GM19351 (cell line): ENCODE measurements around the gene PTTG1IP.

Experiments used
- ATAC-seq: cut with Tn5 transposase; IDR thresholded peaks from one replicate; pipeline ENCODE4 v1.9.1; 2021; ENCODE audit warnings: mild to moderate bottlenecking, moderate library complexity; ENCODE audit not compliant: unreplicated experiment

The PTTG1IP gene

DNA sequence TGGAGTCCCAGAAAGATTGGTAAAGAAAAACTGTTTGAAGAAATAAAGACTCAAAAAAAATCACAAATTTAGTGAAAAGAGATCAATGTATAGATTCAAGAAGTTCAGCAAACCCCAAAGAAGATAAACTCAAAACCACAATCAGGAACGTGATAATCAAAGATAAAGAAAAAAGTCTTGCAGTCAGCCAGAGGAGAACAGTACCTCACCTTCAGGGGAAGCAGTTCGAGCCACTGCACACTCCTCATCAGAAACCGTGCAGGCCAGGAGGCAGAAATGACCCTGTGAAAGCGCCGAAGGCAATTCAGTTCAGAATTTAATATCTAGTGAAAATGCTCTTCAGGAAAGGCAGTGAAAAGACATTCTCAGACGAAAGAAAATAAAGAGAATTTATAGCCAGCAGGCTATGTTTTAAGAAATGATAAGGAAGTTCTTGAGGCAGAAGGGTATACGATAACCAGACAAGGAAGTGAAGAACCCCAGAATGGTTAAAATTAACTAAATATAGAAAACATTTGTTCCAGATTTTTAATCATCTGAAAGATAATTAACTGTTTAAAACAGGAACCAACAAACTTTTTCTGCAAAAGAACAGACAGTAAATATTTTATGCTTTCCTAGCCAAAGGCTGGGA, 42.1 kb downstream of the PTTG1IP start:
- no peak for ATAC-seq

DNA sequence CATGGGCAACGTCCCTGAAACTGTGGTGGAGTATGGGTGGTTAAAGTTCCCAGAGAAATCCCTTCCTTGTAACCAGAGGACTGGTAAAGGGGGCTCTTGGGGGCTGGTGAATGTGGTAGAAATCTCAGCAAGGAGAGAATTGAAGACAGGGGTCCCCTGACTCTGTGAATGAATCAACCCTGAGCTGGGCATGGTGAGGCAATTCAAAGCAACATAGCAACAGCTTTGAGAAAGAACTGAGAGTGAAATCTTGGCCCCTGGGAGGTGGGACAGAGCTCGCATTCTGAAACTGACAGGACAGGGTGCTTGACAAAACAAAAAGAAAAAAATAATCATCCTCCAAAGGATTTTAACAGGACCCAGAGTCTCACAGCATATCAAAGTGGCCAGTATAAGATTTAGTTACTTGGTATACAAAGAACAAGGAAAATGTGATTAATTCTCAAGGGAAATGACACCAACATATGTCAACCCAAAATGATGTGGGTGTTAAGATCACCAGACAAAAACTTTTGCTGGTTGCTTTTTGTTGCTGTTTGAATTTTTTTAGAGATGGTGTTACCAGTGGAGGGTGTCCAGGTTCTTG, 43.9 kb downstream of the PTTG1IP start:
- ATAC-seq = no peak

DNA sequence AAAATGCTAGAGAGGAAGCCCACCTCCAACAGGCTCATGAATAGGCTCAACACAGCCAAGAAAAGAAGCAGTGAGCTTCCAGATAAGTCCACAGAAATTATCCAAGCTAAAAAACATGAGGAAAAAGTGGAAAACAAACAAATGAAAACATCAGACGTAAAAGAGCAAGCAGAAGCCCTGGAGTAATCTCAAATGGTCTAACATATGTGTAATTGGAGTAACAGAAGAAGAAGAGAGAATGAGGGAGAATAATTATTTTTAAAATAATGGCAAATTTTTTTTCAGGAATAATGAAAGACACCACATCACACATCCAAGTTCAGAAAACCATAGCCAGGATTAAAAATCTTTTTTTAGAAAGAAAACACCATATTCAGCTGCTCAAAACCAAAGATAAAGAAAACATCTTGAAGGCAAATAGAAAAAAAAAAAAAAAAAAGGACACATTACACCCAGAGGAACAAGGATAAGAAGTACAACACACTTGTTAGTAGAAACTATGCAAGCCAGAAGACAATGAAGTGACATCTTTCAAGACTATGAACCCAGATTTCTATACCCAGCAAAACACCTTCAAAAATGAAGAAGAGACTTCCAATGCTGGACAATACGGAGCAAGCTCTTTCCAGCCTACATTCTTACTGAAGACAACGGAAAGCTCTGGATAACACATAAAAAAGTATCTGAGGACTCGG, 45.0 kb downstream of the PTTG1IP start:
- ATAC-seq = no peak

DNA sequence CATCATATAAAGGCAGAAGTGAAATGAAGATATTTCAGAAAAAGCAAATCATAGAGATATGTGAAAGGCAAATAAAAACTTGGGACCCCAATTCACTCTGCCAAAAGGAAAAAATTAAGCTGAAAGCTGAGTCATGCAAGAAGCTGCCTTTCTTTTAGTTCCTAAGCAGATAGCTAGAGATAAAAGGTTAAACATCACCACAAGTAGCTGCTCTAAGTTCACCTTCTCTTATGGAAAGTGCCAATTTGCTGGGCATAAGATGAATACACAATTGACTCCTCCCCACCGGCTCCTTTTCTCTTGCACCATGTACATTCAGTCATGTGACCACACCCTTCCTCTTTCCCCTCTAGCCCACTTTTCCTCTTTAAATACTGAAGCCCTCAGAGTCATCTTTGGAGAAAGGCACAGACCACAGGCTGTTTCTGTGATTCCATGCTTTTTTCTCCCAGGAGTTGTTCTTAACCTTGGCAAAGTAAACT, 50.3 kb downstream of the PTTG1IP start:
- ATAC-seq = no peak

DNA sequence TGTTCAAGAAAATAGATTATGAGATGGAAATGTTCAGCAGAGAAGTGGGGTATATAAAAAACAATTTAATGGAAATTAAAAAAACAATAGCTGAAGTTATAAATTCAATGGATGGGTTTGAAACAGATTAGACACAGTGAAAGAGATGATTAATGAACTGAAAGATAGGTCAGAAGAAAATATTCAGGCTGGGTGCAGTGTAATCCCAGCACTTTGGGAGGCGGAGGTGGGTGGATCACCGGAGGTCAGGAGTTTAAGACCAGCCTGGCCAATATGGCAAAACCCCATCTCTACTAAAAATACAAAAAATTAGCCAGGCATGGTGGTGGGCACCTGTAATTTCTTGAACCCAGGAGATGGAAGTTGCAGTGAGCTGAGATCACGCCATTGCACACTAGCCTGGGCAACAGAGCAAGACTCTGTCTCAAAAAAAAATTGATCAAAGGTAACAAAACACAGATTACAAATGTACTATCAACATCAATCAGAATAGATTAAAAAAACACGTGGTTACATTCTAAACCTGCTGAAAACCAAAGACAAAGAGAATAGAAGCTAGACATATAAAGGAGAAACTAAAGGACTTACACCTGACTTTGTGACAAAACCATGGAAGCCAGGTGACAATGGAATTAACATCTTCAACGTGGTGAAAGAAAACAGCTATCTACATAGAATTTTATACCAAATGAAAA, 50.9 kb downstream of the PTTG1IP start:
- ATAC-seq = no peak

DNA sequence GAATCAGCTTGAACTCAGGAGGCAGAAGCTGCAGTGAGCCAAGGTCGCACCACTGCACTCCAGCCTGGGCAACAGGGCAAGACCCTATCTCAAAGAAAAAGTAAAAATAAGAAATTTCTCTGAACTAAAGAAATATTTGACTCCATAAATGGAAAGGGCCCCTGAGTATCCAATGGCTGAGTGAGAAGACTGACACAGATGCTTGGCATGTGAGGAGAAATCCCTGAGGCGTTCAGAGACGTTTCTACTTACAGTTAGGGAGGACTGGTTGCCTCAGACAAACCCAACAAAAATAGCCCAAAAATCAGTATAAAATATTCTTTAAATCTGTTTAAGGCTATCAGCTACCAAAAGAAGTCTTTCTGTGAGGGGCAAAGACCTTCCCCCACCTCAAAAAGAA, 52.6 kb downstream of the PTTG1IP start:
- no peak for ATAC-seq

DNA sequence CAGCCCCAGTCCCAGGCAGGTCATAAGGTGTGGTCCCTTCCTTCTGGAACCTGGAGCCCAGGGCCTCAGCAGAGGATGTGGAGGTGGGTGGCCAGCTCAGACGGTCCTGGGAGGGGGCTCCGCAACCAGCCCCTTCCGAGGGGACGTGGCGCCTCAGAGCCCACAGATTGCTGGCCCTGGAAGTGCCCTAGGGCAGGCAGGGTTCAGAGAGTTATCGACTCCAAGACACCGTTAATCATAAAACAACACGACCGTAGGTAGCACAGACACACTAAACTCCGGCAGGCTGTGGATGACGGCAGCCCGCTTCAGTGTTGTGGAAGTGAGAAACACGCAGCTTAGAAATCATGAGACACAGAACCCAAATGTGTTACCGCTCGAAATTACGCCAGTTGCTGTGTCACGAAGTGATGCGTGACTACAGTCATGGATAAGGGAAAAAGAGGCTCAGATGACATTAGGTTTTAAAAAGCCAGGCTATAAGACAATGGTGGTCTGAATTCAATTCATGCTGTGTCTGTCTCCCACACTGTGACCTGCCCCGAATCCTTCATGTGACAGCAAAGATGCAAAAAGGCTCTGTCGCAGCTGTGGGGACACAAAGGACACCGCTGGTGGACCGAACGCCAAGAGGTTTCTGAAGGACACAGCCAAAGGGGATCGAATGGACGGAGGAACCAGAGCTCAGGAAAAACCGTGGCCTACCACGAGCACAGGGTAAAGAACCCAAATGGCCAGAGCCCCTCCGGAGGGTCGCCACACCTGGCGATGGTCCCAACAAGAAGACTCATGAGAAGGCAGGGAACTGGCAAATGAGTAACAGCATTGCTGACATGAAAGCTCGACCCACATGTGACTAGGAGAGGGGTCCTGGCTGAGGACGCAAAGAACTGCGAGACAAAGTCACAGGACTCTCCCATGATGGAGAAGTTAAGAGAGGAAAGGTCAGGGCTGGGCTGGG, 53.9 kb downstream of the PTTG1IP start:
- no peak for ATAC-seq

DNA sequence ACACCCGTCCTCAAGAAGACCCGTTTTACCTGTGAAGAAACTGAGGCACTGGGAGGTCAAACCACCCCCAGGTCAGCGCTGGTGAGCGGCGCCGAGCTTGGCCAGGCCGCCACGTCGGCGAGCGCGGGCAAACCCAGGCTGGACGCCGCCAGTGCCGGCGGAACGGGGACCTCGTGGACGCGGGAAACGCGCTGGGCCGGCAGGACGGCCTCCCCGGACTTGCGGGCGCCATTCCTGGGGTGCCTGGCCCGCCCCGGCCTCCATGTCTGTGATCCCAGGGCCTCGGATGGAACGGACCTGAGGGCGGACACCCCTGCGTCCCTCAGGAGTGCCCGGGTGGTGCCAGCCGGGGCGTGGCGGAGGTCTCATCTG, 54.9 kb downstream of the PTTG1IP start:
- ATAC-seq = no peak

DNA sequence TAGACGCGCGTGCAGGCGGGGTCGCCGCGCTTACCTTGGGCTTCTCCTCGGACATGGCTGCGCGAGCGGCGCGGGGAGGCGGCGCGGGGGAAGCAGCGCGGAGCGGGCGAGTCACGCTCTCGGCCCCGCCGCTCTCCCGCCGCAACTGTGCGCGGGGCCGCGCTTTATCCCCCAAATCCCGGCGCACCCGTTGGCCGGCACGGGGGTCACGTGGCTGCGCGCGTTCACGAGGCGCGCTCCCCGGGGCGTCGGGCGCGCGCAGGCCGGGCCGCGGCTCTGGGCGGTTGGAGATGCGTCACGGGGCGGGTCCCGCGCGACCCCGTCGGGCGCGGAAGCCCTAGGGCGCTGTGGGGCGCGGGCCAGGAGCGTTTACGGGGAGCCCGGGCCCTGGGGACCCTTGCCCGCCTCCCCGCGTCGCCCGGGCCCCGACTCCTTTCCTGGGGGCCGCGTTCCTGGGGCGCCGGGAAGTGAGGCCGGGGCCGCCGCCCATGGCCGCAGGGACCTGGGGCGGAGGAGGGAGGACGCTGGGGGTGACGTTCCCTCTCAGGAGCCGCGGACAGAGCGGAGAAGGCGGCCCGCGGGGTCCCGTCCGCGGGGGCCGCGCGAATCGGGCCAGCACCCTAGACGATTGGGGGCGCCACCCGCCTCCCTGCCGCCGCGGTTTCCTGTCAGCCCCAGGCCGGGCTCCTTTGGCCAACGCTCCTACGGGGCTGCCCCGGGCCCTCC, 55.4 kb downstream of the PTTG1IP start, which contains the start of gene SUMO3:
Gene SUMO3, minus strand, starts transcription at position 149 of the 726 bp plus-strand sequence. Its CDS starts 94 bp downstream, at position 55.
- ATAC-seq = peak; percentile 61

DNA sequence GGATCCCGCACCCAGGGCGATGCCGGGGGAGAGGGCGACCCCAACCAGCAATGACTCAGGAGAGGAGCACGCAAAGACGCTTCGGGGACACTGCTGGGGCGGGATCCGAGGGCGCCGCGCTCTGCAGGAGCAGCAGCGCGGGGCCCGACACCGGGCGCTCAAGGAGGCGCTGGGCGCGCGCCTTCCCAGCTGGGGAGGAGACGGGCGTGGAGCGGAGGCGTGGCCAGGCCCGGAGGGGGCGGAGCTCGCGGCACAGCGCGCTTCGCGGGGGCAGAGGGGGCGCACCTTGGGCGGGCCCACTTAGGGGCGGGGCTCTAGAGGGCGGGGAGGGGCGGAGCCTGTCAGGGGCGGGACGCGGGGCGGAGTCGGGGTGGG, 56.0 kb downstream of the PTTG1IP start:
- peak; percentile 69 for ATAC-seq

DNA sequence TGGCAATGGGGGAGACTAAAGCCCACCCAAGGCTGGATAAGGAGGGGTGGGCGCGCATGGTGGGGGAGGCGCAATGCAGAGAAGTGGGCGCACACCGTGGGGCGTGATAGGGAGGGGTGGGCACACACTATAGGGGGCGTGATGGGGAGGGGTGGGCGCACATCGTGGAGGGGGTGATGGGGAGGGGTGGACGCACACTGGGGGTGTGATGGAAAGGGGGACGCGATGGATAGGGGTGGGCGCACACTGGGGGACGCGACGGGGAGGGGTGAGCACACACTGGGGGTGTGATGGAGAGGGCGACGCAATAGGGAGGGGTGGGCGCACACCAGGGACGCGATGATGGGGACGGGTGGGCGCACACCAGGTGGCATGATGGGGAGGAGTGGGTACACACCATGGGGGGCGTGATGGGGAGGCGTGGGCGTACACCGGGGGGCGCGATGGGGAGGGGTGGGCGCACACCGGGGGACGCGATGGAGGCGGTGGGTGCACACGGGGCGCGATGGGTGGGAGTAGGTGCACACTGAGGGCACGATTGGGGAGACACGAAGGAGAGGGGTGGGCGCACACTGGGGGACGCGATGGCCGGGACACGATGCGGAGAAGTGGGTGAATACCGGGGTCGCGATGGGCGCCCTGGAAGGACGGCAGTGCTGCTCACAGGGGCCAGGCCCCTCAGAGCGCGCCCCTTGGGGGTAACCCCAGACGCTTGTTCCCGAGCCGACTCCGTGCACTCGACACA, 56.6 kb downstream of the PTTG1IP start:
- peak; percentile 15 for ATAC-seq

DNA sequence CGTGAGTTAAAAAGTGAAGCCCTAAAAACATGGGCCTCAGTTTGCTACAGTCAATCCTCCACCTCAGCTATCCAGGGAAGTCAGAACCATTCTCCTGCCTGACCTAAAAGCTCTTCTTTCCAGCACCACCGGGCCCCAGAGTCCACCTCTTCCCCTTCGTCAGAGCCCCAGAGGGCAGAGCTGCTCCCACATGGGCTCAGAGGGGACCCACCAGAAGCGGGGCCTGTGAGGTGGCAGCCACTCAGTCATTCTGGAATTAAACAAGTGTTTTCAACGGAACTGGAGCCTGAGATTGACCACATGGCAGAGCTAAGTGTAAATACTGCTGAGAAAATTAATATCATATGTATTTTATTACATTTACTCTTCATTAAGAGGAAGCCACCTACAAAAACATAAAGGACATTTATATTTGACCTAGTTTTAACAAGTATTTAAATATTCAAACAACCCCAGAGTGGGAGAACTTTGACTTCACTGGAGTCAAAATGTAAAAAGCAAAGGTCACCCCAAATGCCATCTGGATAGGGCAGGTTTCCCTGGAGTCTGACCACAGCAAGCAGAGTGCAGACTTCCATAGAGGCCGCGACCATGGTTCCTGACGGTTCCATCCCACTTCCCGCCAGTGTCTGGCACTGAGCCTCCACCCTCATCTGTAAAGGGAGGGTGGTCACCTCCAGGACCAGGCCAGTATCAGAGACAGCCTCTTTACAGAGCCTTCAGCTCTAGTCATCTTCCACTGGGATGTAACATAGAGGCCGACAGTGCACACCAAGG, 57.5 kb downstream of the PTTG1IP start:
- no peak for ATAC-seq

DNA sequence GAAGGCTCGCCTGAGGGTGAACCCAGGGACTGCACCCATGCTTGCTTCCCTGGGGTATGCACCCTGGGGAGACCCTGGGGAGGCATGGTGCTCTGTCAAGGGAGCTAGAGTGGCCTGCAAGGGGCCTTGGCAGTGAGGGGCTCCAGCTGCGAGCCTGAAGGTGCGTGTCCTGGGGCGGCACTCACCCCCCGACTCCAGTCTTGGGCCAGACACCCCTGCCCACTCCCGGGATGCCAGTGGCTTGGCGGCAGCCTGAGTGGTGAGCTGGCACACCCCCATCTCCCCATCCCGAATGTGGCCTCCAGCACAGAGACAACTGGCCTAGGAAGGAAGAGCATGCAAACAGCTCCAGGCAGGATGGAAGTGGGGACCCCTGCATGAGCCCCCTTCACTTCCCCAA, 58.3 kb downstream of the PTTG1IP start:
- no peak for ATAC-seq

DNA sequence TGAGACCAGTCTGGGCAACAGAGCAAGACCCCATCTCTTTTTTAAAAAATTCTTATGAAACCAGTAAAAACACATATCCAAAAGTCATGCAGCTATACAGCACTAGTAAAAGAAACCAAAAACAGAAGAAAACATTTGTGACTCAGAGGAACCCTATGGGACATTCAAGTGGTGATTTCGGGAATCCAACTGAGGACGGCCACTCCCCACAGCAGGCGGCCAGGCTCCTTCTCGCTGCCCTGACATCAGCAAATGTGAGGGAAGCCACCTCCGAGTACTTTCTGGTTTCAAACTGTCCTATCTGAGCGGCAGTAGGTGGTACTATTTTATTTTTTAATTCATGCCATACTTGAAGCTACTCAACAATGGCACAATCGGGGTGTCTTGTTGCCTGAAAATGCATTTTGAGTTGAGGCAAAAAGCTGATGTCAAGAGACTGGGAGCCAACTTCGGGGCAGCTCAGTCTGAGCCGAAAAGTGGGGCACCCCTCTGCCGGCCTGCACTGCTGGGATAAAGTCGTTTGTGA, 58.9 kb downstream of the PTTG1IP start:
- ATAC-seq = no peak

DNA sequence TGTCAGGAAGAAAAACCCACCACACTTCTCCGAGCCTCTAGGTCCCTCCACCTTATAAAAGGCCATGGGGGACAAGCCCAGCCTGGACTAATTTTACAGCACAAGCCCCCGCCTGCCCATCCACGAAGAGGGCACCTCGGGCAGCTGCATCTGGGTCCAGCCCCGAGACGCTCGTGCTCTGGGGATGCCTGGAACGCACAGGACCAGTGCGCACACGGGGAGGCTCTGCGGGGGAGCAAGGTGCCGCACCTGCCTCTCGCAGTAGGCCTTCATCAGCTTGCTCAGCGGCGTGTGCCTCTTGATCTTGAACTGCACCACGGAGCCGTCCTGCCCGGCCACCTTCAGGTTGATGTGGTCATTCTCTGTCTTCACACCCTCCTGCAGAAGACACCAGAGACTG, 59.8 kb downstream of the PTTG1IP start:
- ATAC-seq = no peak

DNA sequence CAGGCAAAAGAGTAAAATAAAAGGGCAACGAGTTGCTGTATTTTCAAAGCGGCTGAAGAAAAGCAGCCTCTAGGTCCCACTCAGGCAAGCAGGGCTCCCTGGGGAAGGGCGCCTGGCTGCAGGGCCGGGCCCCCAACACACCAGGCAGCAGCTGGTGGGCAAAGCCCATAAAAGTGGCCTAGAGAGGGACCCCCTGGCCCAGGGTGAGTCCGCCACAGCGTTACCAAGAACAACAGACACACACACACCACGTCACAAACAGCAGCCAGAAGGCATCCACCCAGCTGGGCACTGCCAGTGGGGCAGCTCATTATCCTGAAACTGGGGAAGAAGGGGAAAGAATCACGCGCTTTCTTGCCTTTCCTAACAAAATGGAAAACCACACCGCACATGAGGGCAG, 60.3 kb downstream of the PTTG1IP start:
- no peak for ATAC-seq

DNA sequence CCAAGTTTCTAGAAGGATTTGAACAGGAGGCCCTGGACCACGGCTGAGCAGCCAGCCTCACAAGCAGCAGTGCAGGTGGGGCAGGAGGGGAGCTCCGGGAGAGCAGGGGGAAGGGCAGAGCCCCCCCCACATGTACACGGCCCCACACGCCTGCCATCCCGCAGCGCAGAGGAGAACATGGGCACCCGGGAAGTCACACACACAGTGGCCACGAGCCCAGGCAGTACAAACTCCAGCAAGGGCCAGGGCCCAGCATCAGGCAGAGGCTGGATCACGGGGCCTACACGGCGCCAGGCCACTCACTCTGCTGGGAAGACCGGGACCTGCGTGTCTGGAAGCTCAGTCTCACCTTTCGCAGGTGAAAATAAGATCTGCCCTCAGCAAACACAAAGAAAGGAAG, 60.9 kb downstream of the PTTG1IP start:
- ATAC-seq = no peak

DNA sequence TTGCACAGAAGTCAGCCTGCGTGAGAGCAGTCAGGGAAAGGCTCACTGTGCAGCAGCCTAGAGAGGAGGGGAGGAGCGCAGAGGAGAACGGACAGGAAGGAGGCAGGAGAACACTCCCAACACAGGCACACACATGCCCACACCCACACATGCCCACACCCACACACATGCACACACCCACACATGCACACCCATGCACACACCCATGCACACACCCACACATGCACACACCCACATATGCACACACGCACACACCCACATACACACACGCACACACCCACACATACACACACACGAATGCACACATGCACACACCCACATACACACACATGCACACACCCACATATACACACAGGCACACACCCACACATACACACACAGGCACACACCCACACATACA, 62.7 kb downstream of the PTTG1IP start:
- ATAC-seq = no peak
